ENCODE measurements around the gene JAKMIP1. TPM values are rescaled to one million over a fixed set of nuclear protein-coding genes. Genes with fewer than 3 reads are reported as not detected.

JAKMIP1 gene
- total RNA-seq, 1 experiment from 2014 or later, result not detected

- CTCF ChIA-PET, result no interaction called here
- peaks cover 75% of the 10 kb centered on the region for H3K27me3 Mint-ChIP-seq (ENCODE audit: unreplicated experiment)
These were observed 8.8 kb downstream of the JAKMIP1 start for GRCh38 chr4:6191448-6192130.

DNA sequence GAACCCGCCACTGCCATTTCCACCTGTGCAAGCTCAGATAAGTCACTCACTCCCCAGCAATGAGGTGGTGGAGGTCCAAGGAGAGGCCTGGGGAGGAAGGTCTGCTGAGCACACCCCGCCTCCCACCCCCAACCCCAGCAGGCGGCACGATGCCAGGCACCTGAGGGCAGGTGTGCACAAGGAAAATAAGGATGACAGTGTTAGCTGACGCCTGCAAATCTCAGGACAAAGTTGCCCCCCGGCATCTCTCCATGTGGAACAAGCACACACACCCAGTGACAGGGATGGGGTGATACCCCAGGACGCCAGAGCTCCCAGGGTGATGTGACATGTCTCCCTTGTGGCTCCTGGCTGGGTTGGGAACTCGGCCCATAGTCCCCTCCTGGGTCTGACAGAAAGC, 9.9 kb downstream of the JAKMIP1 start:
- Mint-ChIP-seq H3K36me3 (ENCODE audit: insufficient read depth, unreplicated experiment) (no peaks in the 10 kb centered on the region), H3K4me3 (ENCODE audit: low read depth, unreplicated experiment) (no peak overlapping the region), H3K27ac (ENCODE audit: unreplicated experiment) (no peak overlapping the region), H3K27me3 (ENCODE audit: unreplicated experiment) (peaks cover 86% of the 10 kb centered on the region), H3K4me1 (ENCODE audit: low read depth, unreplicated experiment) (no peaks in the 10 kb centered on the region), H3K9me3 (ENCODE audit: low read depth, unreplicated experiment) (no peaks in the 10 kb centered on the region)
- no TSS peak for BruUV-seq (replicated peaks)
- intact Hi-C loops (cut with micrococcal nuclease; ENCODE audit: unreplicated experiment), result no loop called here
- DNase-seq, result no peak
- CTCF ChIA-PET, result no interaction called here
- TF ChIP-seq, protein P1, sequence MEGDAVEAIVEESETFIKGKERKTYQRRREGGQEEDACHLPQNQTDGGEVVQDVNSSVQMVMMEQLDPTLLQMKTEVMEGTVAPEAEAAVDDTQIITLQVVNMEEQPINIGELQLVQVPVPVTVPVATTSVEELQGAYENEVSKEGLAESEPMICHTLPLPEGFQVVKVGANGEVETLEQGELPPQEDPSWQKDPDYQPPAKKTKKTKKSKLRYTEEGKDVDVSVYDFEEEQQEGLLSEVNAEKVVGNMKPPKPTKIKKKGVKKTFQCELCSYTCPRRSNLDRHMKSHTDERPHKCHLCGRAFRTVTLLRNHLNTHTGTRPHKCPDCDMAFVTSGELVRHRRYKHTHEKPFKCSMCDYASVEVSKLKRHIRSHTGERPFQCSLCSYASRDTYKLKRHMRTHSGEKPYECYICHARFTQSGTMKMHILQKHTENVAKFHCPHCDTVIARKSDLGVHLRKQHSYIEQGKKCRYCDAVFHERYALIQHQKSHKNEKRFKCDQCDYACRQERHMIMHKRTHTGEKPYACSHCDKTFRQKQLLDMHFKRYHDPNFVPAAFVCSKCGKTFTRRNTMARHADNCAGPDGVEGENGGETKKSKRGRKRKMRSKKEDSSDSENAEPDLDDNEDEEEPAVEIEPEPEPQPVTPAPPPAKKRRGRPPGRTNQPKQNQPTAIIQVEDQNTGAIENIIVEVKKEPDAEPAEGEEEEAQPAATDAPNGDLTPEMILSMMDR (IDR thresholded peaks at IDR 0.05; ENCODE audit: unreplicated experiment), result no peak

More at GRCh38 chr4:6191448-6192130, 8.8 kb downstream of the JAKMIP1 start:
- no peak overlapping the region for H3K27ac Mint-ChIP-seq (ENCODE audit: unreplicated experiment)
- H3K4me3 Mint-ChIP-seq (ENCODE audit: low read depth, unreplicated experiment), result no peak overlapping the region
- intact Hi-C loops (cut with micrococcal nuclease; ENCODE audit: unreplicated experiment), result no loop called here
- TF ChIP-seq, protein P1 (IDR thresholded peaks at IDR 0.05; ENCODE audit: unreplicated experiment), result no peak
- H3K36me3 Mint-ChIP-seq (ENCODE audit: insufficient read depth, unreplicated experiment), result no peaks in the 10 kb centered on the region
- DNase-seq, result no peak
- BruUV-seq (replicated peaks), result no TSS peak
- no peaks in the 10 kb centered on the region for H3K4me1 Mint-ChIP-seq (ENCODE audit: low read depth, unreplicated experiment)
- H3K9me3 Mint-ChIP-seq (ENCODE audit: low read depth, unreplicated experiment), result no peaks in the 10 kb centered on the region

GRCh38 chr4:6189511-6189910, 10.8 kb downstream of the JAKMIP1 start:
- Mint-ChIP-seq H3K36me3 (ENCODE audit: insufficient read depth, unreplicated experiment) (no peaks in the 10 kb centered on the region), H3K4me1 (ENCODE audit: low read depth, unreplicated experiment) (no peaks in the 10 kb centered on the region), H3K9me3 (ENCODE audit: low read depth, unreplicated experiment) (no peaks in the 10 kb centered on the region), H3K4me3 (ENCODE audit: low read depth, unreplicated experiment) (no peak overlapping the region), H3K27ac (ENCODE audit: unreplicated experiment) (no peak overlapping the region), H3K27me3 (ENCODE audit: unreplicated experiment) (peaks cover 95% of the 10 kb centered on the region)
- CTCF ChIA-PET, result no interaction called here
- intact Hi-C loops (cut with micrococcal nuclease; ENCODE audit: unreplicated experiment), result no loop called here
- TF ChIP-seq, protein P1 (IDR thresholded peaks at IDR 0.05; ENCODE audit: unreplicated experiment), result no peak
- BruUV-seq (replicated peaks), result no TSS peak
- DNase-seq, result no peak

DNA sequence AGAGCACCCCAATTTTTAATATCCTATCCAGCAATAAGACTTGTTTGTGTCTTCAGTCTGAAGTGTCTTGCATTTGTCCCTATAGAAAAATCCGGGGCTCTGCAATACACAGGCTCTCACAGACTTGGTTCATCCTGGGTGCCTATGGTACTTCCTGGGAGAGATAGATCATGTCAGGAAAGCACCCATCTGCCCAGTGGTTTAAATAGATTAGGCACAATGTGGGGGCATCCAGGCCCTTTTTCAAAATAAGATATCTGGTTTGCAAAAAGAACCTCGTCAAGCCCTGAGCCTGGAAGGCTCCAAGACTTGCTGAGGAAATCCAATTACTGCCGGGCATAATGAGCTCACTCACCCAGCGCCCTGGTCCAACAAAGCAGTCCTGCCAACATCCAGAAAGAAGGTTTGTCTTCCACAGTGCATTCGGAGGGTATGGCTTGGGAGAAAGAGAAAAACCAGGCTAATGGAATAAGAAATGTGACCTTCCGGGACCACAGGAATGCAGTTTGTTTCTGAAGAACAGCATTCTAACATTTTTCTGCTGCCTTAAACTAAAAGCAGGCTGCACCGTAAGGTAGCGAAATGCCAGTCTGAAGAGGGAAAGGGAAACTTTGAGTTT, 11.6 kb downstream of the JAKMIP1 start:
- Mint-ChIP-seq H3K4me3 (ENCODE audit: low read depth, unreplicated experiment) (no peak overlapping the region), H3K36me3 (ENCODE audit: insufficient read depth, unreplicated experiment) (no peaks in the 10 kb centered on the region), H3K27ac (ENCODE audit: unreplicated experiment) (no peak overlapping the region), H3K27me3 (ENCODE audit: unreplicated experiment) (peaks cover 89% of the 10 kb centered on the region), H3K4me1 (ENCODE audit: low read depth, unreplicated experiment) (no peaks in the 10 kb centered on the region), H3K9me3 (ENCODE audit: low read depth, unreplicated experiment) (no peaks in the 10 kb centered on the region)
- TF ChIP-seq, protein P1 (IDR thresholded peaks at IDR 0.05; ENCODE audit: unreplicated experiment), result no peak
- CTCF ChIA-PET, result no interaction called here
- no TSS peak for BruUV-seq (replicated peaks)
- intact Hi-C loops (cut with micrococcal nuclease; ENCODE audit: unreplicated experiment), result no loop called here
- DNase-seq, result no peak

Measured in Calu3 (cell line).